Measurements from ENCODE around the gene RUSC1.

The RUSC1 gene

DNA sequence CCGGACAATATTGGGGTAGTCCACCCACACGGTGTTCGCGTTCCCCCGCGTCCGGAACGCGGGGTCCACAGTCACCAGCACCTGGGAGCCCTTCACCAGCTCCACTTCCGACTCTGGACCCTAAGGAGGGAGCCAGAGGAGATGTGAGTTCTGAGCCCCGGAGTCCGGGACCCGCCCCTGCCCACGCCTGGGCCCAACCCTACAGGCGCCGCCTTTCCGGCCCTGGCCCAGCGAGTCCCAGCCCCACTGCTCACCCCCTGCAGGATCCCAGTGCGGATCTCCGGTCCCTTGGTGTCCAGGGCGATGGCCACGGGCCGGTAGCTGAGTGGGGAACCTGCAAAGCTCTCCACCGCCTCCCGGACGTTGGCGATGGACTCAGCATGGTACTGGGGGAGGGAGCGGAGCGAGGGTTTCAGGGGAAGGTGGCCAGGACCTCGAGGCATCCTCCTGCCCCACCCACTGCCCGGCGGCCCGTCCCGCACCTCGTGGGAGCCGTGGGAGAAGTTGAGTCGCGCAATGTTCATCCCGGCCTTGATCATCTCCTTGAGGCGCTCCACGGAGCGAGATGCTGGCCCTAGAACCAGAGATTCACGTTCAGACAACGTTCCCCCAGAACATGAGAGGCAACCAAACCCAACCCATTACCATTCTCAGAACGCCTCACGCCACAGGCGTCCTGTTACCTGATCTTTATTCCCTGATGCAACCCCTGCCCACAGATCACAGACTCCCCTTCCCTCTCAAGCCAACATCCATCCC lies 25.3 kb upstream of the RUSC1 start:
- H3K36me3 ChIP-seq (ENCODE audit: control insufficient read depth in 5 of 5, insufficient read depth in 5 of 5, low read length in 5 of 5): no peaks in the 10 kb centered on the region
- no peak overlapping the region for H3K27ac ChIP-seq (ENCODE audit: low read depth, low read length)
- no peaks in the 10 kb centered on the region for H3K9me3 ChIP-seq (ENCODE audit: control insufficient read depth in 5 of 5, low read length in 5 of 5)
- peak overlapping the region in 1 of 5 donors; percentile 6 for H3K4me3 ChIP-seq (ENCODE audit: low read depth in 1 of 5, low read length in 5 of 5)
- H3K9ac ChIP-seq (ENCODE audit: low read length in 5 of 5): no peak overlapping the region
- H3K4me1 ChIP-seq (ENCODE audit: control insufficient read depth in 5 of 5, insufficient read depth in 5 of 5, low read length in 5 of 5): peaks cover 0 to 11% (median 9%) of the 10 kb centered on the region in 5 donors
- peaks cover 24 to 48% (median 30%) of the 10 kb centered on the region in 5 donors for H3K27me3 ChIP-seq (ENCODE audit: control insufficient read depth in 5 of 5, insufficient read depth in 4 of 5, low read length in 5 of 5)

DNA sequence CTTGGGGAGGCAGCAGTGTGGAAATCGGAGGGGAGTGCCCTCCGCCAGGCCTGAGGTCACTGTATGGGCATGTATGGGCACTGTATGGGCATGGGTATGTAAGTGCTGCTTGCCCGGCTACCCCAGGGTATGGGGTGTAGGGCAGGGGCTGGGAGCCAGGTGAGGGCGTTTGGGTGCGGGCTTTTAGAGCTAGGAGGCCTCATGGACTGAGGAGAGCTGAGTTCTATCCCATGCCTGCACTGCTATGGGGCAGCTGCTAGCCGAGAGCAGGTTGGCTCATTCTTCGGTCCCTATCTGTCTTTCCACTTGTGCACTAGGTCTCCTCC lies 24.8 kb upstream of the RUSC1 start:
- no peaks in the 10 kb centered on the region for H3K9me3 ChIP-seq (ENCODE audit: control insufficient read depth in 5 of 5, low read length in 5 of 5)
- H3K9ac ChIP-seq (ENCODE audit: low read length in 5 of 5): no peak overlapping the region
- H3K4me1 ChIP-seq (ENCODE audit: control insufficient read depth in 5 of 5, insufficient read depth in 5 of 5, low read length in 5 of 5): peaks cover 0 to 11% (median 9%) of the 10 kb centered on the region in 5 donors
- H3K27me3 ChIP-seq (ENCODE audit: control insufficient read depth in 5 of 5, insufficient read depth in 4 of 5, low read length in 5 of 5): peaks cover 24 to 48% (median 30%) of the 10 kb centered on the region in 5 donors
- no peak overlapping the region for H3K27ac ChIP-seq (ENCODE audit: low read depth, low read length)
- no peaks in the 10 kb centered on the region for H3K36me3 ChIP-seq (ENCODE audit: control insufficient read depth in 5 of 5, insufficient read depth in 5 of 5, low read length in 5 of 5)
- H3K4me3 ChIP-seq (ENCODE audit: low read depth in 1 of 5, low read length in 5 of 5): no peak overlapping the region

DNA sequence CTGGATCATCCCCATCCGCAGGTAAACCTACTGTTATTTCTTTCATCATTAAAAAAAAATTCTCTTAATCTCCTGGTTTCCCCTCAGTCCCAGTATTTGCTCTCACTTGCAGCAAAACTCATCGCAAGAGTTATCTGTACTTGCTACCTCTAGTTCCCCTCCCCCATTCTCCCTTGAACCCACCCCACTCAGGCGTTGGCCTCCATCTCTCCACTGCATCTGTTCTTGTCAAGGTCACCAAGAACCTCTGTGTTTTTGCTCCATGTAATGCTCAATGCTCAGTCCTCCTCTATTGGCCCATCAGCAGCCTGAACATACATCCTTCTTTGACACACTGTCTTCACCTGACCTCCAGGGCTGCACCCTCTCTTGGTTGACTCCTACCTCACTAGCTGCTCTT lies 24.0 kb upstream of the RUSC1 start:
- H3K4me3 ChIP-seq (ENCODE audit: low read depth in 1 of 5, low read length in 5 of 5): no peak overlapping the region

DNA sequence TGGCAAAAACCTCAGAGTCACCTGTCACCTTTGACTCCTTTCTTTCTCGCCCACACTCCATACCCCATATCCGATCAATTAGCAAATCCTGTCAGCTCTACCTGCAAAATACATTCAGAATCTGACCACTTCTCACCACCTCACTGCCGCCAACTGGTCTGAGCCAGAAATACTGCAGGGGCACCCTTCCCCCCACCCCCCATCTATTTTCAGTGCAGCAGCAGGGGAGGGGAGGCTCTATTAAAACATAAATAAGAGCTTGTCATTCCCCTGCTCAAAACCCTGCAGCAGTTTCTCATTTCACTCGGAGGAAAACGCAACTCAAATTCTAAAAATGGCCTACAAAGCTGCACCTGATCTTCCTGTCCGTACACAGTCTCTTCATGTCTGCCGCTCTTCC lies 23.3 kb upstream of the RUSC1 start:
- Histone ChIP-seq H3K4me1 (ENCODE audit: control insufficient read depth in 5 of 5, insufficient read depth in 5 of 5, low read length in 5 of 5) (peaks cover 0 to 11% (median 9%) of the 10 kb centered on the region in 5 donors), H3K9ac (ENCODE audit: low read length in 5 of 5) (no peak overlapping the region), H3K4me3 (ENCODE audit: low read depth in 1 of 5, low read length in 5 of 5) (no peak overlapping the region), H3K36me3 (ENCODE audit: control insufficient read depth in 5 of 5, insufficient read depth in 5 of 5, low read length in 5 of 5) (no peaks in the 10 kb centered on the region), H3K27me3 (ENCODE audit: control insufficient read depth in 5 of 5, insufficient read depth in 4 of 5, low read length in 5 of 5) (peaks cover 24 to 41% (median 30%) of the 10 kb centered on the region in 5 donors), H3K9me3 (ENCODE audit: control insufficient read depth in 5 of 5, low read length in 5 of 5) (no peaks in the 10 kb centered on the region), H3K27ac (ENCODE audit: low read depth, low read length) (no peak overlapping the region)

More for the DNA sequence above, 24.0 kb upstream of the RUSC1 start:
- peaks cover 0 to 11% (median 9%) of the 10 kb centered on the region in 5 donors for H3K4me1 ChIP-seq (ENCODE audit: control insufficient read depth in 5 of 5, insufficient read depth in 5 of 5, low read length in 5 of 5)
- H3K27me3 ChIP-seq (ENCODE audit: control insufficient read depth in 5 of 5, insufficient read depth in 4 of 5, low read length in 5 of 5): peaks cover 24 to 44% (median 30%) of the 10 kb centered on the region in 5 donors
- H3K36me3 ChIP-seq (ENCODE audit: control insufficient read depth in 5 of 5, insufficient read depth in 5 of 5, low read length in 5 of 5): no peaks in the 10 kb centered on the region
- no peak overlapping the region for H3K9ac ChIP-seq (ENCODE audit: low read length in 5 of 5)
- no peaks in the 10 kb centered on the region for H3K9me3 ChIP-seq (ENCODE audit: control insufficient read depth in 5 of 5, low read length in 5 of 5)
- H3K27ac ChIP-seq (ENCODE audit: low read depth, low read length): no peak overlapping the region

DNA sequence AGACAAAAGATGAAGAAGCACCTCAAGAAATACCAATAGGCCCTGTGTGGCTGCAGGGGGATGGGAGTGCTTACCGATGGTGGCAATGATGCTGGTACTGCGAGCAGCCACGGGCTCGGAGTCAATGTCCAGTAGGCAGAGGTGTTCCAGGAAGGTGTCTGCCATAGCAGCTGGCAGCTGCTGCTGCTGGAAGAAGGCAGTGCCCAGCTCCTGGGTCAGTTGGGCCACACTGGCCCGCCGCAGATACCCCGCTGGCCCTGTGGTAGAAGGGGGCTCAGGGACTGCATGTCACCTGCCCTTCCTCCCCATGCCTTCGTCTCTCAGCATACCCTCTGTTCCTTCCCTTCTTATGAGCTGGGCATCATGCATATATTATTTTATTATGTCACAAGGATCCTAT lies 20.7 kb upstream of the RUSC1 start:
- Histone ChIP-seq H3K27ac (ENCODE audit: low read depth, low read length) (no peak overlapping the region), H3K9ac (ENCODE audit: low read length in 5 of 5) (no peak overlapping the region), H3K27me3 (ENCODE audit: control insufficient read depth in 5 of 5, insufficient read depth in 4 of 5, low read length in 5 of 5) (peaks cover 10 to 23% (median 18%) of the 10 kb centered on the region in 5 donors), H3K4me3 (ENCODE audit: low read depth in 1 of 5, low read length in 5 of 5) (no peak overlapping the region), H3K4me1 (ENCODE audit: control insufficient read depth in 5 of 5, insufficient read depth in 5 of 5, low read length in 5 of 5) (peaks cover 0 to 7% (median 5%) of the 10 kb centered on the region in 5 donors), H3K36me3 (ENCODE audit: control insufficient read depth in 5 of 5, insufficient read depth in 5 of 5, low read length in 5 of 5) (no peaks in the 10 kb centered on the region), H3K9me3 (ENCODE audit: control insufficient read depth in 5 of 5, low read length in 5 of 5) (no peaks in the 10 kb centered on the region)

DNA sequence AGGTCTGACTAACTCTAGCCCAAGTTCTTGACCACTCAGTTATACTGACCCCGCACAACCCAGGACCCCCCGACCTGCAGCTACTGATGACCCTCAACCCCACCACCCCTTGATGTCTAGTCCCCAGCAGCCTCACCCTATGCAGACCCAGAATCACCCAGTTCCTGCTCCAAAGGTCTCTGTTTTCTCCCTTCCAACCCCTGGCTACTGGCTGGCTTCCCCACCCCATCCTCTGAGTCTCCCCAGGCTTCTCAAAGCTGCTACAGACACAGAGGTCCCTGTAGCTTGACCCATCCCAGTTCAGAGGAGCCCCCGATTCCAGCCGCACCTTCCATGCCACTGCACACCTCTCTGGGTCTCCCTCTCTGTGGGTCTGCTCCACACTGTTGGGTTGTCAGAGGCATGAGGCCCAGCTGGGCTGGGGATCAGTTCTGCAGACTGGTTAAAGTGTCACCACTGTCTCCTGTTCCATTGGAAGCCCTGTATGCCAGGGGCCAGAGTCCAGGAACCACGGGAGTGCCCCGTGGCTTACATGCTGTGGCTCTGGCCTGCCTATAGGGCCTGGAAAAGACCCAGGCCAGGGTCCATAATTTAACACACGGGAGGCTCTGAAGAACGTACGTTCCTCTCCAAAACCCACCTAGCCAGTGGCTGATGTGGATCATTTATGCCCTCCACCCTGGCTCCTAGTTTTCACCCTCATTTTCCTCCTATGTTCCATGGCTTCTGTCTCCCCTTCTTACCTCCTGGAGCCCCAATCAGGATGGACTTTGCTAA lies 20.0 kb upstream of the RUSC1 start:
- Histone ChIP-seq H3K9ac (ENCODE audit: low read length in 5 of 5) (no peak overlapping the region), H3K4me3 (ENCODE audit: low read depth in 1 of 5, low read length in 5 of 5) (no peak overlapping the region), H3K36me3 (ENCODE audit: control insufficient read depth in 5 of 5, insufficient read depth in 5 of 5, low read length in 5 of 5) (no peaks in the 10 kb centered on the region), H3K27me3 (ENCODE audit: control insufficient read depth in 5 of 5, insufficient read depth in 4 of 5, low read length in 5 of 5) (peaks cover 4 to 16% (median 11%) of the 10 kb centered on the region in 5 donors), H3K4me1 (ENCODE audit: control insufficient read depth in 5 of 5, insufficient read depth in 5 of 5, low read length in 5 of 5) (no peaks in the 10 kb centered on the region), H3K9me3 (ENCODE audit: control insufficient read depth in 5 of 5, low read length in 5 of 5) (no peaks in the 10 kb centered on the region), H3K27ac (ENCODE audit: low read depth, low read length) (no peak overlapping the region)

DNA sequence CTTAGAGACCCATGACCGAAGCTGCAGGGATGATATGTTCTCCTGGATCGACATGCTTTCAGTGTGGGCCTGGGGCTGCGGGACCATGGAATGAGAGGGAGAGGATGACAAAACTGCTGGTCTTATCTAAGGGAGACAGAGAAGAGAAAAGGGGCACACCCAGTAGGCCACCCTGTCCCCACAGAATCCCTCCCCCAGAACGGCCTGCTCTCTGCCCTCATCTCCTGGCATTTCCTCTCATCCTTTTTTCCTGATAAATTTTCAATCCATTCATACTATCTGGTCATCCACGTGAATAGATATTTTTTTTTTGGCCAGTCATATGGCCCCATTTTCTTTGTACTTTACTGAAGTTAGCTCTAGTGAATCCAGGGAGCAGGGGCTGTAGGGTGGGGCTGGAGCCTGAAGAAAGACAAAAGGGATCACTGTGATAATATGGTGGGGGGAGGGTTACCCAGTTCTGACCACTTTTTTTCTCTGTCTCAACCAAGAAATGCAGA lies 19.3 kb upstream of the RUSC1 start, which contains the start of gene PKLR:
Gene PKLR, minus strand, starts transcription at position 97 of the 500 bp plus-strand sequence. Its CDS starts 43 bp downstream, at position 54.
- Histone ChIP-seq H3K36me3 (ENCODE audit: control insufficient read depth in 5 of 5, insufficient read depth in 5 of 5, low read length in 5 of 5) (no peaks in the 10 kb centered on the region), H3K4me1 (ENCODE audit: control insufficient read depth in 5 of 5, insufficient read depth in 5 of 5, low read length in 5 of 5) (no peaks in the 10 kb centered on the region), H3K27me3 (ENCODE audit: control insufficient read depth in 5 of 5, insufficient read depth in 4 of 5, low read length in 5 of 5) (peaks cover 0 to 12% (median 7%) of the 10 kb centered on the region in 5 donors), H3K9me3 (ENCODE audit: control insufficient read depth in 5 of 5, low read length in 5 of 5) (no peaks in the 10 kb centered on the region), H3K9ac (ENCODE audit: low read length in 5 of 5) (no peak within 1 kb of the TSS), H3K4me3 (ENCODE audit: low read depth in 1 of 5, low read length in 5 of 5) (no peak within 1 kb of the TSS), H3K27ac (ENCODE audit: low read depth, low read length) (no peak within 1 kb of the TSS)

DNA sequence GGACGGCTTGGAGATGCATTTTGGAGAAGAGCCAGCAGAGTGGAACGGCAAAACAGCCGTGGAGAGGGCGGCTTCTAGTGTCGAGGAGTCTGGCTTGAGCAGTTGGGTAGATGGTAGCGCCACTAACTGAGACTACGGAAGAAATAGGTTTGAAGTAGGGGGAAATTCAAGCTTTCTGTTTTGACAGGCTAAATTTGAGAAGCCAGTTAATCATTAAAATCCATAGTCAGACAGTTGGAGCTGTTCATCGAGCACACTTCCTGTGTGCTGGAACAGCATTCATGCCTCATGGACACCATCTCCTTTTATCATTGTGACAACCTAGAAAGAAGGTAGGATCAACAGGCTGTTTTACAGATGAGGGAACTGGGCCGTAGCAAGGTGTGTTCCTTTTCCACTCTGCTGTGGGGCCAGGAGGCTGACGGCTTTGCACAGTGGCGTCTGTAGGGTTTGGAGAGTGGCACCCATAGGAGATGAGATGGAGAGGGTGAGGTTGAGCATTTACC lies 16.1 kb upstream of the RUSC1 start:
- H3K27ac ChIP-seq (ENCODE audit: low read depth, low read length): no peak overlapping the region
- peaks cover 0 to 14% (median 14%) of the 10 kb centered on the region in 5 donors for H3K4me1 ChIP-seq (ENCODE audit: control insufficient read depth in 5 of 5, insufficient read depth in 5 of 5, low read length in 5 of 5)
- no peak overlapping the region for H3K4me3 ChIP-seq (ENCODE audit: low read depth in 1 of 5, low read length in 5 of 5)
- no peaks in the 10 kb centered on the region for H3K27me3 ChIP-seq (ENCODE audit: control insufficient read depth in 5 of 5, insufficient read depth in 4 of 5, low read length in 5 of 5)
- no peaks in the 10 kb centered on the region for H3K9me3 ChIP-seq (ENCODE audit: control insufficient read depth in 5 of 5, low read length in 5 of 5)
- H3K9ac ChIP-seq (ENCODE audit: low read length in 5 of 5): no peak overlapping the region
- H3K36me3 ChIP-seq (ENCODE audit: control insufficient read depth in 5 of 5, insufficient read depth in 5 of 5, low read length in 5 of 5): no peaks in the 10 kb centered on the region

DNA sequence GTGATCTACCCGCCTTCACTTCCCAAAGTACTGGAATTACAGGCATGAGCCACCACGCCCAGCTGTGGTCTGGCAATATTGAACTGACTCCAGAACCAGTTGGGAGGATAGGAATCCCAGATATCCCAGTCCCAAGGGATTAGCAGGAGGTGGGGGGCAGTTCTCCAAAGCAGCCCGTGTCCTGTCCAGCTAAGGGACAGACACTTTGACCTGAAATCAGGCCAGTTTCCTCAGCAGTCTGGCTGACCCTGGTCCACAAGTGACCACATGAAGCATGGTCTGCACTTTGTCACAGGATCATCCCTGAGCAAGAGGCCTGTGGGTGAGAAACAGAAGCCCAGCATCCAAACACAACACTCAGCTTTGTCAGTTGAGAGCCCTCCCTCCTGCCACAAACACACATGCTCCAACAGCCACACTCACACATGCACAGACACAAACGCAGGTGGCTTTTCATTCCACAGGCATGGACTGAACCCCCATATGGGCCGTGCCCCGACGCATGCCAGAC lies 14.8 kb upstream of the RUSC1 start:
- Histone ChIP-seq H3K9ac (ENCODE audit: low read length in 5 of 5) (no peak overlapping the region), H3K9me3 (ENCODE audit: control insufficient read depth in 5 of 5, low read length in 5 of 5) (no peaks in the 10 kb centered on the region), H3K27me3 (ENCODE audit: control insufficient read depth in 5 of 5, insufficient read depth in 4 of 5, low read length in 5 of 5) (no peaks in the 10 kb centered on the region), H3K27ac (ENCODE audit: low read depth, low read length) (no peak overlapping the region), H3K36me3 (ENCODE audit: control insufficient read depth in 5 of 5, insufficient read depth in 5 of 5, low read length in 5 of 5) (peaks cover 0 to 4% (median 0%) of the 10 kb centered on the region in 5 donors), H3K4me1 (ENCODE audit: control insufficient read depth in 5 of 5, insufficient read depth in 5 of 5, low read length in 5 of 5) (peaks cover 2 to 26% (median 19%) of the 10 kb centered on the region in 5 donors), H3K4me3 (ENCODE audit: low read depth in 1 of 5, low read length in 5 of 5) (no peak overlapping the region)
